HG02938 (cell line): ENCODE results near the gene CCDC81.
"Not testable (repeated sequence)": the region's sequence is repeated elsewhere in the genome, so short reads cannot be mapped to it uniquely, and the experiment has no call there.

Experiments used
- ATAC-seq: cut with Tn5 transposase; IDR thresholded peaks from one replicate; pipeline ENCODE4 v1.9.1; 2021; ENCODE audit warnings: mild to moderate bottlenecking, moderate library complexity; ENCODE audit not compliant: unreplicated experiment

CCDC81 gene

GRCh38 chr11:86386746-86387145 is 12.1 kb downstream of the CCDC81 start:
- ATAC-seq: no peak

GRCh38 chr11:86388198-86388597 is 13.5 kb downstream of the CCDC81 start:
- no peak for ATAC-seq

DNA sequence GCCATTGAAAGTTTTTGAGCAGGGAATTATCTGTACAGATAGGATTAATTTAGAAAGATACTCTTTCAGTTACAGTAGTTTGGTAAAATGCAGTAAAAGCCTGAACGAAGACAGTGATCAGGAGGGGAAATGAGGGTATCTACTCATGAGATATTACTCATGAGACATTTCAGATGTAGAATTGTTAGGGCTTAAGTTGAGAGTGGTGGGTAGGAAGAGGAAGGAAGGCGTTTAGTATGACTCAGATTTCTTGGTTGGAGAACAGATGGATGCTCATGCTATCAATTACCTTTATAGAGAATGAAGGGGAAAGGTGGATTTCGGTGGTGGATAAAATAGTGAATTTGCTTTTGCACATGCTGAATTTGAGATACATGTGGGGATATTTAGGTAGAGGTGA is 15.8 kb downstream of the CCDC81 start:
- ATAC-seq: no peak

GRCh38 chr11:86395061-86395551 is 20.4 kb downstream of the CCDC81 start:
- no peak for ATAC-seq

DNA sequence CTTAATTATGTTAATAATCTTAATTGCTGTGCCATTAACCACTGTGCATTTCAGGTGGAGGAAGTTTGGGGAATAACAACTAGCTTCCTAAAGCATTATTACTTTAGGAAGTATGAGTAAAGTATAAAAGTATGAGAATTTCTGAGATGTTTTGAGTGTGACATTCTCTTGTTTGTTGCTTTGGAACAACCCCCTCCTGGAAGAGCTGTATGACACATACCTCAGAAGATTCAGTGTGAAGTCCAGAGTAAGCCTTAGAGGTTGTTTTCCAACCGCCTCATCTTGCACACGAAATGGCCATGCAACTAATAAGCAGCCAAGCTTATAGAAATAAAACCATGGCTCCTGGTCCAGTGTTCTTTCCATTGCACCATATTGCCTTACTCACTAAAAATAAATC is 21.7 kb downstream of the CCDC81 start:
- no peak for ATAC-seq

DNA sequence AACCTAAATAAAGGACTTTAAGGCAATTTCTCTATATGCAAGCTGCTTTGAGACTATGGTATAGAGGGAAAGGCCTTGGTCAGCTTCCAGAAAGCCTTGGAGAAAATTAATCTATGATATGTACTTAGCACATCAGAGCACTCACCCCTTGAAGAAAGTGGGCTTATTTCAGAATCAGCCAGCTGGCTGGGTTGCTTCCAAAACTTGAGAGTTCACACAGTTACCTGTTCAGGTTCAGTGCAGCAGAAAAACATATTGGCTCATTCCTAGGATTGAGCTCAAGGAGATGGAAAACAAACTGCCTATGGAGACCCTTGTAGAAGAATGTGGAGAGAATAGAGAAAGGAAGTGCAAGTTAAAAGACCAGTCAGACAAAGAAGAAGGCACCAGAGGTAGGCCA is 22.7 kb downstream of the CCDC81 start:
- ATAC-seq: no peak

- ATAC-seq: no peak
Observed at GRCh38 chr11:86398106-86398505, 23.4 kb downstream of the CCDC81 start.

DNA sequence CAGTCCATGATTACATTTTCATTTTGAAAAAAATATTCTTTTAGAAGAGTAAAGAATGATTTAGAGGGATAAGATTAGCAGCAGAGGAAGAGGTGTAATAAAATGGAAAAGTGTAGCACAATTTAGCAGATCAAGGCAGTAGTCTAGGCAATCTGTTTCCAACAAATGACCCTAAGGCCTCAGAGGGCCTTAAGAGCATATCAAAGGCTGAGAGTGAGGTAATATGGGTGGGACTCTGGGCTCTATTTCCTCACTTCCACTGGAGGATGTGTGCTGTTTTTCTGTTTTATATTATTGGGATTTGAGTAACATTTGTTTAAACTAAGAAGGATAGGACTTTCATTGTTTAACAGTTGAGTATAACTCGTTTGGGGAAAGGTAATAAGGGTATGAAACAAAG is 28.8 kb downstream of the CCDC81 start:
- ATAC-seq: no peak

DNA sequence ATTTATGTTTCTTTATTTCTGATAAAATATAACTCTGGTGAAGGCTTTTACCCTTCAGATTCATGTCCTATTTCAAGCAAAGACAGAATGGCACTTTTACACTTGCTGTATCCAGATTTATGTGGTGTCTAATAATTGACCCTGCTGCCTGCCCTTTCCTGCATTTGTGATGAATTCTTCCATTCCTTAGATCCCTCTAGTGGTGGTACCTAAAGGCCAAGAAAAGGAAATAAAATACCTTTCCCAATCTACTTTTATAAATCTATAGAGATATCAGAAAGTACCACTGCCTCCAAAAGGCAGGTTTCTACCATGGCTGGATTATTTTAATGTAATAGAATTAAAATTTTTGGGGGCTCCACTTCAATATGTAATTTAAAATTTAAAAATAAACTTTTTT is 34.2 kb downstream of the CCDC81 start:
- no peak for ATAC-seq

GRCh38 chr11:86414032-86414431 is 39.3 kb downstream of the CCDC81 start:
- no peak for ATAC-seq

- ATAC-seq: no peak
Observed at GRCh38 chr11:86415026-86415425, 40.3 kb downstream of the CCDC81 start.

GRCh38 chr11:86416494-86416893 is 41.8 kb downstream of the CCDC81 start:
- ATAC-seq: no peak

- ATAC-seq: not testable (repeated sequence)
Observed at GRCh38 chr11:86416951-86417350, 42.3 kb downstream of the CCDC81 start.

- no peak for ATAC-seq
Observed at GRCh38 chr11:86418106-86418505, 43.4 kb downstream of the CCDC81 start.

- no peak for ATAC-seq
Observed at GRCh38 chr11:86418513-86418912, 43.8 kb downstream of the CCDC81 start.

GRCh38 chr11:86418917-86419316 is 44.2 kb downstream of the CCDC81 start:
- peak; percentile 50 for ATAC-seq

GRCh38 chr11:86421946-86422345 is 47.3 kb downstream of the CCDC81 start:
- no peak for ATAC-seq

DNA sequence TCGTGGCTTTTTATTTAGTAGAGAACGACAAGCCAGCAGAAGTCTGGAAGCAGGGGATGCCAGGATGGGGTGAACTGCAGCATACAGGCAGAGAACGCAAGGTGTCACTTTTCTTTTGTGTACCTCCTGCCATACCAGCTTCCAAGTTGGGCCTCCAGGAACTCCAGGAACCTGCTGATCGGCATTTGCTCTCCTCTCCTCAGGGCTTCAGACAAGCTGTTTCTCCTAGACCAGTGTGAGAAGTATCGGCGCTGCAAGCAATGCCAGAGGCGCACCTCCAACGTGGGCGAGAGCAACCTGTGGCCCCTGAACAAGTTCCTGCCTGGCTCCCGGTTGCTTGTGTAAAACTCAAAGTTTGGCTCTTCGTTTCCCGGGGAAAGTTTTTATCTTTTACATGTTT is 47.7 kb downstream of the CCDC81 start:
- ATAC-seq: no peak

DNA sequence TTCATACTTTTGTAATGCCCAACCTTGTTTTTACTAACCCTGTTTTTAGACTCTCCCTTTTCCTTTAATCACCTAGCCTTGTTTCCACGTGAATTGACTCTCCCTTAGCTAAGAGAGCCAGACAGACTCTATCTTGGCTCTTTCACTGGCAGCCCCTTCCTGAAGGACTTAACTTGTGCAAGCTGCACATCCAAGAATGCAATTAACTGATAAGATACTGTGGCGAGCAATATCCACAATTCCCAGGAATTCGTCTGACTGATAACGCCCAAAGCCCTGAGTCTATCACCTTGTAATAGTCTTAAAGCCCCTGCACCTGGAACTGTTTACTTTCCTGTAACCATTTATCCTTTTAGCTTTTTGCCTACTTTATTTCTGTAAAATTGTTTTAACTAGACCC is 48.8 kb downstream of the CCDC81 start:
- ATAC-seq: not testable (repeated sequence)

GRCh38 chr11:86427441-86427840 is 52.8 kb downstream of the CCDC81 start:
- no peak for ATAC-seq

- ATAC-seq: no peak
Observed at GRCh38 chr11:86431258-86431657, 56.6 kb downstream of the CCDC81 start.

- not testable (repeated sequence) for ATAC-seq
Observed at GRCh38 chr11:86433361-86434095, 58.8 kb downstream of the CCDC81 start.

- ATAC-seq: no peak
Observed at GRCh38 chr11:86435711-86436110, 61.0 kb downstream of the CCDC81 start.
